ENCODE results near the gene TOR4A.

TOR4A gene

GRCh38 chr9:137286975-137287383 lies 9.5 kb downstream of the TOR4A start:
- Mint-ChIP-seq H3K27ac (no peak overlapping the region), H3K9me3 (ENCODE audit: low read depth) (no peaks in the 10 kb centered on the region), H3K36me3 (no peaks in the 10 kb centered on the region), H3K27me3 (peaks cover 3% of the 10 kb centered on the region), H3K4me3 (no peak overlapping the region), H3K4me1 (ENCODE audit: low read depth) (no peaks in the 10 kb centered on the region)

- peaks cover 11% of the 10 kb centered on the region for H3K4me1 Mint-ChIP-seq (ENCODE audit: low read depth)
- peaks cover 14% of the 10 kb centered on the region for H3K27me3 Mint-ChIP-seq
- no peaks in the 10 kb centered on the region for H3K36me3 Mint-ChIP-seq
- no peak overlapping the region for H3K4me3 Mint-ChIP-seq
- no peaks in the 10 kb centered on the region for H3K9me3 Mint-ChIP-seq (ENCODE audit: low read depth)
- H3K27ac Mint-ChIP-seq, result no peak overlapping the region
These were observed 15.6 kb downstream of the TOR4A start for GRCh38 chr9:137293094-137293481.

- Mint-ChIP-seq H3K9me3 (ENCODE audit: low read depth) (no peaks in the 10 kb centered on the region), H3K27me3 (peaks cover 14% of the 10 kb centered on the region), H3K4me3 (no peak overlapping the region), H3K36me3 (no peaks in the 10 kb centered on the region), H3K27ac (no peak overlapping the region), H3K4me1 (ENCODE audit: low read depth) (peaks cover 11% of the 10 kb centered on the region)
These were observed 16.1 kb downstream of the TOR4A start for GRCh38 chr9:137293482-137294090.

GRCh38 chr9:137294091-137294680 lies 16.7 kb downstream of the TOR4A start:
- no peaks in the 10 kb centered on the region for H3K9me3 Mint-ChIP-seq (ENCODE audit: low read depth)
- peak overlapping the region; percentile 69 for H3K4me3 Mint-ChIP-seq
- H3K36me3 Mint-ChIP-seq, result no peaks in the 10 kb centered on the region
- H3K27me3 Mint-ChIP-seq, result peaks cover 14% of the 10 kb centered on the region
- peaks cover 11% of the 10 kb centered on the region for H3K4me1 Mint-ChIP-seq (ENCODE audit: low read depth)
- no peak overlapping the region for H3K27ac Mint-ChIP-seq

GRCh38 chr9:137294681-137295237 lies 17.2 kb downstream of the TOR4A start:
- Mint-ChIP-seq H3K27ac (no peak overlapping the region), H3K4me3 (peak overlapping the region; percentile 69), H3K9me3 (ENCODE audit: low read depth) (no peaks in the 10 kb centered on the region), H3K4me1 (ENCODE audit: low read depth) (peaks cover 11% of the 10 kb centered on the region), H3K27me3 (peaks cover 14% of the 10 kb centered on the region), H3K36me3 (no peaks in the 10 kb centered on the region)

GRCh38 chr9:137295238-137295811 lies 17.8 kb downstream of the TOR4A start:
- Mint-ChIP-seq H3K4me1 (ENCODE audit: low read depth) (peaks cover 14% of the 10 kb centered on the region), H3K9me3 (ENCODE audit: low read depth) (no peaks in the 10 kb centered on the region), H3K27ac (no peak overlapping the region), H3K27me3 (peaks cover 15% of the 10 kb centered on the region), H3K4me3 (peak overlapping the region; percentile 69), H3K36me3 (no peaks in the 10 kb centered on the region)

- Mint-ChIP-seq H3K4me3 (peak overlapping the region; percentile 77), H3K36me3 (no peaks in the 10 kb centered on the region), H3K9me3 (ENCODE audit: low read depth) (no peaks in the 10 kb centered on the region), H3K27me3 (peaks cover 17% of the 10 kb centered on the region), H3K27ac (no peak overlapping the region), H3K4me1 (ENCODE audit: low read depth) (peaks cover 17% of the 10 kb centered on the region)
These were observed 18.5 kb downstream of the TOR4A start for GRCh38 chr9:137295849-137296669.

GRCh38 chr9:137296670-137297664 lies 19.4 kb downstream of the TOR4A start:
- H3K27me3 Mint-ChIP-seq, result peaks cover 17% of the 10 kb centered on the region
- H3K9me3 Mint-ChIP-seq (ENCODE audit: low read depth), result no peaks in the 10 kb centered on the region
- H3K4me3 Mint-ChIP-seq, result peak overlapping the region; percentile 77

GRCh38 chr9:137297966-137298365 lies 20.4 kb downstream of the TOR4A start:
- no peaks in the 10 kb centered on the region for H3K9me3 Mint-ChIP-seq (ENCODE audit: low read depth)
- peaks cover 17% of the 10 kb centered on the region for H3K27me3 Mint-ChIP-seq
- H3K4me1 Mint-ChIP-seq (ENCODE audit: low read depth), result peaks cover 17% of the 10 kb centered on the region
- H3K4me3 Mint-ChIP-seq, result no peak overlapping the region
- H3K36me3 Mint-ChIP-seq, result no peaks in the 10 kb centered on the region
- no peak overlapping the region for H3K27ac Mint-ChIP-seq

More at GRCh38 chr9:137296670-137297664, 19.4 kb downstream of the TOR4A start:
- Mint-ChIP-seq H3K4me1 (ENCODE audit: low read depth) (peaks cover 17% of the 10 kb centered on the region), H3K27ac (no peak overlapping the region), H3K36me3 (no peaks in the 10 kb centered on the region)

GRCh38 chr9:137298401-137299202 lies 21.1 kb downstream of the TOR4A start:
- H3K4me1 Mint-ChIP-seq (ENCODE audit: low read depth), result peaks cover 17% of the 10 kb centered on the region
- H3K4me3 Mint-ChIP-seq, result no peak overlapping the region
- H3K27me3 Mint-ChIP-seq, result peaks cover 14% of the 10 kb centered on the region
- H3K36me3 Mint-ChIP-seq, result no peaks in the 10 kb centered on the region
- H3K9me3 Mint-ChIP-seq (ENCODE audit: low read depth), result no peaks in the 10 kb centered on the region
- H3K27ac Mint-ChIP-seq, result no peak overlapping the region

GRCh38 chr9:137299203-137299565 lies 21.7 kb downstream of the TOR4A start:
- Mint-ChIP-seq H3K27me3 (peaks cover 12% of the 10 kb centered on the region), H3K4me3 (no peak overlapping the region)

GRCh38 chr9:137299938-137300337 lies 22.4 kb downstream of the TOR4A start:
- Mint-ChIP-seq H3K36me3 (no peaks in the 10 kb centered on the region), H3K4me3 (peak overlapping the region; percentile 67), H3K4me1 (ENCODE audit: low read depth) (peaks cover 14% of the 10 kb centered on the region), H3K27ac (no peak overlapping the region), H3K27me3 (peaks cover 8% of the 10 kb centered on the region), H3K9me3 (ENCODE audit: low read depth) (no peaks in the 10 kb centered on the region)

More at GRCh38 chr9:137299203-137299565, 21.7 kb downstream of the TOR4A start:
- Mint-ChIP-seq H3K27ac (no peak overlapping the region), H3K36me3 (no peaks in the 10 kb centered on the region), H3K4me1 (ENCODE audit: low read depth) (peaks cover 19% of the 10 kb centered on the region), H3K9me3 (ENCODE audit: low read depth) (no peaks in the 10 kb centered on the region)

GRCh38 chr9:137300567-137301080 lies 23.1 kb downstream of the TOR4A start:
- Mint-ChIP-seq H3K4me3 (peak overlapping the region; percentile 88), H3K4me1 (ENCODE audit: low read depth) (peaks cover 17% of the 10 kb centered on the region), H3K36me3 (no peaks in the 10 kb centered on the region), H3K27ac (peak overlapping the region; percentile 61), H3K9me3 (ENCODE audit: low read depth) (no peaks in the 10 kb centered on the region), H3K27me3 (peaks cover 8% of the 10 kb centered on the region)

All from activated naive CD8-positive, alpha-beta T cell (primary cell).